GM19324 (cell line): Measurements from ENCODE around the gene DNAJC4.
A peak's percentile ranks its signal among the peaks of the same experiment; 100 is the strongest.

Source experiments
- ATAC-seq: cut with Tn5 transposase; IDR thresholded peaks from one replicate; pipeline ENCODE4 v1.9.1; 2021; ENCODE audit warnings: mild to moderate bottlenecking, moderate library complexity; ENCODE audit not compliant: unreplicated experiment, low FRiP score

DNAJC4 gene

DNA sequence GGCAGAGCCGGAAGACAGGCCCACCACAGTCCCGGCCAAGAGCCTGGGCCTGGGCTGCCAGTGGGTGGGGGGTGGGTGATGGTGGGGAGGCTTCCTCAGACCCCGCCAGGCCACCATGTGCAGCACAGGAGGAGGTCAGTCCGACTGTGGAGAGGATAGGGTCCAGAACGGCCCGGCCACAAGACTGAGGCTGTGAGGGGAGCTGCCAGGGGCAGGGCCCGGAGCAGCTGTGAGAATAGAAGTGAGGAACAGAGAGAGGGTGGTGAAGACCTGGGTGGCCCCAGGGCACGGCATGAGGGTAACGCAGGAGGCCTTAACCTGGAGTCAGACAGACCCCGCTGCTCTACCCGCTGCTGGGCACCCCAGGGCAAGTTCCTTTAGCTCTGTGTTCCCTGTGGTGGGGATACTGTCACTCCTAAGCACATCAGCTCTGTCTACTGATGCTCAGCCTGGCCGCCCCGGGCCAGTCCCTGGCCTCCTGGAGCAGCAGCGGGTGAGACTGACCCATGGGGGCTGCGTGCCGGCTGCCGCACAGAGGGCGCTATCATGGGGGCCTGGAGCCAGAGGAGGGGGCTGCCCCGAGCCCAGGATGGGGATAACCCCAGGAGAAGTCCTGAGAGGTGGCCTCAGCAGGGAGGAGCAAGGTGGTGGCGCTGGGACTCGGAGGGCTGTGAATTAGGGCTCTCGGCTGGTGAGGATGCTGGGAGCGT is 22.1 kb upstream of the DNAJC4 start:
- ATAC-seq, result no peak

DNA sequence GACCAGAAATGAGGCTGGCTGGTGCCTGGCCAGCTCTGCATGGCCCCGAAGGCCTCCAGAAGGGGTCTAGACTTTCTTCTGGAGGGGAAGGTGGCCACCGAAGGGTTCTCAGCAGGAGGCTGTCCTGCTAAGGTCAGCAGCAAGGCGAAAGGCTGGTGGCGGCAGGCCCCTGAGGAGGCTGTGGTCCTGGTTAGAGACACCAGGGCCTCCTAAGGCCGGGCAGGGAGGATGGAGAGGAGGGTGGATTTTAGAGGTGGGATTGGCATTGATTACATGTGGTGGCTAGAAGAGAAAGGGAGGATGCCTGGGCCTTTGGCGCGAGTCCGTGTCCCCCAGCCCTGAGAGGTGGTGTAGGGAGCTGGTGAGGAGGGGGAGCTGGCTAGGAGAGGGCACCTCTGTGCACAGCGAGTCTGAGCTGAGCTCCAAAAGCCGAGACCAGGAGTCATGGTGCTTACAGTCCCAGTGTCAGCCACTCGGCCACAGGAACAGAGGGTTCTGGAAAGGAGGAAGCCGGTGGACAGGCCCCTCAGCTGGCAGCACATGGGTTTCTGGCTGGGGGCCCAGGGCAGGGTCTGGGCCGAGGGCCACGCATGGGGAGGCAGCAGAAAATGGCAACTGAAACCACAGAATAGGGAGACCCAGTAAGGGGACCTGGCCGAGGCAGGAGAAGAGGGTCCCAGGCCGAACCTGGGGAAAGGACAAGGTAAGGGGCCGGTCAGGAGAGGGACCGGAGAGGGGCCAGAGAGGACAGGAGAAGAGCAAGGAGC is 21.4 kb upstream of the DNAJC4 start:
- no peak for ATAC-seq

DNA sequence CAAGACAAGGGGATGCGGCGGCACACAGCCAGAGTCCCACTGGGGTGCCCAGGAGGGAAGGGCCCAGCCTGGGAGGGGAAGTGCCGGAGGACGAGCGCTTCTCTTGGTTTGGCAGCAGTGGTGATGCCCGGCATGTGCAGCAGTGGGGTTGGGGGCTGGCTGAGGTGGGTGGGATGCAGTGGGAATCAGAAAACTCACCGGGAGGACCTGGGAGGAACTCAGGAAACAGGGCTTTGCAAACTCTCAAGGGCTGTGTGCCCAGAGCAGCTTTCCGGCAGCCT is 20.8 kb upstream of the DNAJC4 start:
- no peak for ATAC-seq

DNA sequence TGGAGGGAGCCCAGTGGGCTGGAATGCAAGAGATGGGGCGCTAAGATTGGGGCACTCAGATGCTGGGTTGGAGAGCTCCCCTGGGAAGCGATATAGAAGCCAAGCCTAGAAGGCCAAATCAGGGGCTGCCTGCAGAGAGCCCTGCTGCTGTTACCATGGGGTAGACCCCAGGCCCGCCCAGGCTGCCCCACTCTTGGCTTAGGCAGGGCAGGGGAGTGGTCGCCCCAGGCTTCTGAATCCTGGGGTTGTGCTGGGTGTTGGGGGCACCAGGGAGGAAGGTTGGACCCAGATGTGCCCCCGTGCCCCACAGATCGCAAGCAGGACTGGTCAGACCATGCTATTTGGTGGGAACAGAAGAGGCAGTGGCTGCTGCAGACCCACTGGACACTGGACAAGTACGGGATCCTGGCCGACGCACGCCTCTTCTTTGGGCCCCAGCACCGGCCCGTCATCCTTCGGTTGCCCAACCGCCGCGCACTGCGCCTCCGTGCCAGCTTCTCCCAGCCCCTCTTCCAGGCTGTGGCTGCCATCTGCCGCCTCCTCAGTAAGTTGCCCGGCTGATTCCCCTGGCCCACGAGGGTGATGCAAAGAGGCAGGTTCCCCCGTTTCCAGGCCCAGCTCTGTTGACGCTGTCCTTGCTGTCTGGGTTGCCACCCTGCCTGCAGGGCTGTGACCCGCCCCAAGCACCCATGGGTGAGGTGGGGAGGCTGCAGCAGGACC is 19.9 kb upstream of the DNAJC4 start:
- no peak for ATAC-seq

DNA sequence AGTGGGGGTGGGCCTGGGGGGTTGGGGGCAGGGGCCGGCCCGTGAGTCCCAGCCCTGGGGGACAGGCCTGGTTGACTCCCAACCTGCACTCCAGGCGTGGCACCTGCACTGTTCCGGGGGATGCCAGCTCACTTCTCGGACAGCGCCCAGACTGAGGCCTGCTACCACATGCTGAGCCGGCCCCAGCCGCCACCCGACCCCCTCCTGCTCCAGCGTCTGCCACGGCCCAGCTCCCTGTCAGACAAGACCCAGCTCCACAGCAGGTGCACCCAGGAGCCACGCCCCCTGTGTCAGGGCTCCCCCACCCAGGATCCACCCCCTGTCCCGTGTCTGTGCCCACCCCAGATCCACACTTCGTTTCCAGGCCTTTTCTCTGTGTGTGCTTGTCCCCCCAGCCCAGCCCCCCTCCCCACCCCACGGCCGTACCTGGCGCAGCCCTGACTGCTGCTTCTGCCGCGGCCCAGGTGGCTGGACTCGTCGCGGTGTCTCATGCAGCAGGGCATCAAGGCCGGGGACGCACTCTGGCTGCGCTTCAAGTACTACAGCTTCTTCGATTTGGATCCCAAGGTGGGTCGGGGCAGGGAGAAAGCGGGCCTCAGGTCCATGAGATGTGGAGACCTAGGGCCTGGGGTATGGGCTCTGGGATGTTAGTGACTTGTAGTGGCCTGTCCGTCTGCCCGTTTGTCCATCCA is 19.0 kb upstream of the DNAJC4 start:
- ATAC-seq, result no peak

DNA sequence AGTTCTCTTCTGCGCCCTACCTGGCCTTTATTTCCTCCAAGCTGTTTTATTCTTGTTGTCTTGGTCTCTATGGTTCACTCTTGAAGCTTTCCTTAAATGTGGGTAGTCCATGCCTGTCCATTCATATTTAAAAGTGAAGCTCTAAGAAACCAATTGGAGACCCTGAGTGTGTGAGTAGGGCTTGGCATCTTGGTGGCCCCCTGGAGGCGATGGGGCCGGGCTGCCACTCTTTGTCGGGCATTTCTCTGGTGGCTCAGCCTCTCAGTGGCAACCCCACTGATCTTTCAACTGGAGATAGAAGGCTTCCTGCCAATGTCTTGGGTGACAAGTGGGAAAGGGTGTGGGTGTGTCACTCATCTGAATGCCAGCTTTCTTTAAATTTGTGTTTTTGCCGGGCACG is 13.5 kb upstream of the DNAJC4 start:
- ATAC-seq, result no peak

DNA sequence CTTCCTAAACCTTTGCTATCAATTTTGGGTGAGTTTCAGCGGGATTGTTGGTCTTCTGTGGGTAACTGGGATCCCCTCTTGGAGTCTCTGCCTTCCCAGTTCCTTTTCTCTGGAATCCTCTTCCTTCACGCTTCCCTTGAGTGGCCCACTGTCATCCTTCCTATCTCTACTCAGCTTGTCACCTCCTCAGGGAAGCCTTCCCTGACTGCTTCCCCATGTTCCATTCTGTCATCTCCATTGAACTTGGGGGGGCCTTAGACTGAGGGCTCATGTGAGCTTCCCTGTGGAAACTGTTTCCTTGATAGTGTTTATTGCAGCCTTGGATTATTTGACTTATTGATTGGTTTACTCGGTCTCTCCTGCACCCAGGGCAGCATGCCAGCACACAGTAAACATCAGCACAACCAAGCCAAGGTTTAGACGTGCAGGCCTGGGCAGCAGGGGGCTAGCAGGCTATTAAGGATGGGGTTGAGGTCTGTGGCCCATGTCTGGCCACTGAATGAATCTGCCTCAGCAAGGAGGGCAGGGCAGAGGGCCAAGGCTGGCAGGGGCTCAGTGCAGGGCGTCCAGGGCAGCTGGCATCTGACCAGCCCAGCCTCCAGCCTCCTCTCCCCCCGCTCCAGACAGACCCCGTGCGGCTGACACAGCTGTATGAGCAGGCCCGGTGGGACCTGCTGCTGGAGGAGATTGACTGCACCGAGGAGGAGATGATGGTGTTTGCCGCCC is 11.6 kb upstream of the DNAJC4 start:
- ATAC-seq, result no peak

DNA sequence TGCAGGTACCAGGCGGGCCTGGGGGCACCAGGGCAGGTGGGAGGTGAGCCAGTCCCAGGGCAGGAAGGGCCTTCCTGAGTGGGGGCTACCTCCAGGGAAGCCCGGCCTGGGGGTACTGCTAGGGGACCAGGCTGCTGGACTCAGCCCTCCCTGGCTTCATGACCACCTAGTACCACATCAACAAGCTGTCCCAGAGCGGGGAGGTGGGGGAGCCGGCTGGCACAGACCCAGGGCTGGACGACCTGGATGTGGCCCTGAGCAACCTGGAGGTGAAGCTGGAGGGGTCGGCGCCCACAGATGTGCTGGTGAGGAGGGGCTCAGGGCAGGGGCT is 11.0 kb upstream of the DNAJC4 start:
- ATAC-seq, result no peak

DNA sequence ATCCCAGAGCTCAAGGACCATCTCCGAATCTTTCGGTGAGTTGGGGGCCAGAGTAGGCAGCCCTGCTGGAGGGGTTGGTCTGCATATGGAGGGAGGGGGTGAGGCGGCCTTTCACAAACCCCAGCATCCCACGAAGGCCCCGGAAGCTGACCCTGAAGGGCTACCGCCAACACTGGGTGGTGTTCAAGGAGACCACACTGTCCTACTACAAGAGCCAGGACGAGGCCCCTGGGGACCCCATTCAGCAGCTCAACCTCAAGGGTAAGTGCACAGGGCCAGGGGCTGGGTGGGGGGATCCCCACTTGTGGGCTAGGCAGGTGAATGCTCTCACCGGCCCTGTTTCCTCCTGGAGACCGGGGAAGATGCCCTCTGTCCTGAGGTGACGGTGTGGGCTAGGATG is 10.6 kb upstream of the DNAJC4 start:
- ATAC-seq, result no peak

DNA sequence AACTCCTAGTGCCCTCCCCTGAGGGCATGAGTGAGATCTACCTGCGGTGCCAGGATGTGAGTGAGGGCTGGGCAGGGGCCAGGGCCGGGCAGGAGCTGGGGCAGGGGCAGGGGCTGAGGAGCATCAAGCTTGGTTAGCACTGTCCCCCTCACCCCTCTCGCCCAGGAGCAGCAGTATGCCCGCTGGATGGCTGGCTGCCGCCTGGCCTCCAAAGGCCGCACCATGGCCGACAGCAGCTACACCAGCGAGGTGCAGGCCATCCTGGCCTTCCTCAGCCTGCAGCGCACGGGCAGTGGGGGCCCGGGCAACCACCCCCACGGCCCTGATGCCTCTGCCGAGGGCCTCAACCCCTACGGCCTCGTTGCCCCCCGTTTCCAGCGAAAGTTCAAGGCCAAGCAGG is 10.1 kb upstream of the DNAJC4 start:
- ATAC-seq, result no peak

DNA sequence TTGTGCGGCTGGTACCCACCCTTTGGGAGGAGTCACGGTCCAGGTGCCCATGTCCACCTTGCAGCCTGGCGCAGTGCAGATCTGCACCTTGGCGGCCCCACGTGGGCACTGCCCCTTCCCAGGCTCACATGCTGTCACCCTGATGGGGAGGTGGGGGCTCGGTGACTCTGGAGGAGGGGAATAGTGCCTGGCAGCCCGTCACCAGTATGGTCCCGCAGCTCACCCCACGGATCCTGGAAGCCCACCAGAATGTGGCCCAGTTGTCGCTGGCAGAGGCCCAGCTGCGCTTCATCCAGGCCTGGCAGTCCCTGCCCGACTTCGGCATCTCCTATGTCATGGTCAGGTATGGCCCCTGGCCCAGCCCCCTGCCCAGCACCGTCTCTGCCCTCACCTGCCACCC is 9.6 kb upstream of the DNAJC4 start:
- no peak for ATAC-seq

DNA sequence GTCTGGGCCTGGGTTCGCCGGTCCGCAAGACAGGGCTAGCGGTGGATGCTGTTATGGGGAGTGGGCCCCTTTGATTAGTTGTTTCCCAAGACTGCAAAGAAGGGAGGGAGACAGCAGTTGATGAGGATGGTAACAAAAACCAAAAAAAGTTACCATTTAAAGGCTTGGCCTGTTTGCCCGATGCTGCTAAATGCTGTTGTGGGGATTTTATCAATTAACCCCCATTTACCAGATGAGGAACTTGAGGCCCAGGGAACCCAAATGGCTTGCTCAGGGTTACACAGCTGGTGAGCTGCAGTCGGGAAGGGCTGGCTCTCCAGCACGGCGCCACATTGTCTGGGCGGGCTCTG is 7.7 kb upstream of the DNAJC4 start:
- no peak for ATAC-seq

DNA sequence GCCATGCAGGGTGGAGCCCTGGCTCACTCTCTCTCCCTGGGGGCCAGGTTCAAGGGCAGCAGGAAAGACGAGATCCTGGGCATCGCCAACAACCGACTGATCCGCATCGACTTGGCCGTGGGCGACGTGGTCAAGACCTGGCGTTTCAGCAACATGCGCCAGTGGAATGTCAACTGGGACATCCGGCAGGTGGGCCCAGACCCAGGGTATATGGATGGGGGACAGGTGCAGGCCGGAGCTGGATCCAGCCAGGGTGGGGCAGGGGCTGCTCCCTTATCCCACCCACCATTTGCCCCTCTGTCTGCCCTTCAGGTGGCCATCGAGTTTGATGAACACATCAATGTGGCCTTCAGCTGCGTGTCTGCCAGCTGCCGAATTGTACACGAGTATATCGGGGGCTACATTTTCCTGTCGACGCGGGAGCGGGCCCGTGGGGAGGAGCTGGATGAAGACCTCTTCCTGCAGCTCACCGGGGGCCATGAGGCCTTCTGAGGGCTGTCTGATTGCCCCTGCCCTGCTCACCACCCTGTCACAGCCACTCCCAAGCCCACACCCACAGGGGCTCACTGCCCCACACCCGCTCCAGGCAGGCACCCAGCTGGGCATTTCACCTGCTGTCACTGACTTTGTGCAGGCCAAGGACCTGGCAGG is 7.2 kb upstream of the DNAJC4 start:
- ATAC-seq, result no peak

DNA sequence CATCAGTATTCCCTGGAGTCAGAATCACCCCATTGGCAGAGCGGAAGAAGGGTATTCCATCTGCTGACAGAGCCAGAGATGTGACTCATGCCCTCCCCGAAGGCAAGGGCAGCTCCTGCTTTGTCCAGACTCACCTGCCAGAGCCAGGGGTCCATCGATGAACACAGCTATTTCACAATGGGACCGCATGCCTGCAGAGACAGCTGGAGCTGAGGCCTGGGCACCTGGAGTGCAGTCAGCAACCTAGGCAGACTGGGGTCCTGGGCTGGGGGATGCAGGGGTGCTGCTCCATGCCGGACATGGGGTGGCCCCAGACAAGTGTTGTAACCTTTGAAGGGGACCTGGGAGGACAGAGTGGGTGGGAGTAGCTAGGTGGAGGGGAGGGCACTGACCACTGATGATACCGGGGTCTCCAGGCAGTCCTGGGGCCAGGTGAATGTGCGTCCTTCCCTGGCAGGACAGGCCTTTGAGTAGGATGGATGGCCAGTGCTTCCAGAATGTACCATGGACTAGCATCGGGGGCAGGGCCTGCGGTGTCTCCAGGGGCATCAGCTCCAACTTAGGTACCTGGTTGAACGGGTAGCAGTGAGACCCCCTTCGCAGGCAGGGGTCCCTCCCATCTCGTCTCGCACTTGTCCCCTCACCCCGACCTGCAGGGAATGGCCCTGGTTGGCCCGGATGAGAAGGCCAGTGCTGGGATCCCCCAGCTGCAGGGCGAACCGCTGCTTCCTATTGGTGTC is 6.0 kb upstream of the DNAJC4 start:
- no peak for ATAC-seq

DNA sequence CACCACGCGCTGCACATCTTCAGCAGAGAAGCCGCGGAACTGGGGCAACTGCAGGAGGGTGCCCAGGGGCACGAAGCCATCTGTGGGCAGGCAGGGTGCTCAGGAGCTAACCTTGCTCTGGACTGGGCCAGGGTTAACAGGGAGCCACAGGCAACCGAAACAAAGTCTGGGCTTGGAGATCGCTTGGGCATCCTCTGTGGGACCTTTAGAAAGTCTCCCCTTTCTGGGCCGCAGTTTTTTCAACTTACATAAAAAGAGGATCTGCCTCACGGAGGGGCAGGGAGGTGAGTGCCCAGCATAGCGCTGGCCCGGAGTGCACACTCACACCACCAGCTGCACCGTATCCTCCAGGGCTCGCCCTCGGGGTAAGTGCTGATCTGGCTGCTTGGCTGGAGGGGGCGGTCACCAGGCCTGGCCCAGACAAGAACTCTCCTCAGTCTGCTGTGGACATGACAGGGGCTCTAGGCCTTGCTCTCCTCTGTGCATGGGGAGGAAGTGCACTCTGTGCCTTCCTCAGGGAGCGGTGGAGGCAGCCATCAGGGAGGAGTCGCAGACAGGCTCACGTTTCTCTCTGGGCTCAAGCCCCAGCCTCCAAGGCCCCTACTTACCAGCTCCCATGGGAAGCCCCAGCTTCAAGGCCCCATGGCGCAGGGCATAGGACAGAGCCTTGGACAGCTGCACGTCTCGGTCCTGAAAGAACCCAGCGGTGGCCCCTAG is 5.3 kb upstream of the DNAJC4 start:
- ATAC-seq, result no peak

DNA sequence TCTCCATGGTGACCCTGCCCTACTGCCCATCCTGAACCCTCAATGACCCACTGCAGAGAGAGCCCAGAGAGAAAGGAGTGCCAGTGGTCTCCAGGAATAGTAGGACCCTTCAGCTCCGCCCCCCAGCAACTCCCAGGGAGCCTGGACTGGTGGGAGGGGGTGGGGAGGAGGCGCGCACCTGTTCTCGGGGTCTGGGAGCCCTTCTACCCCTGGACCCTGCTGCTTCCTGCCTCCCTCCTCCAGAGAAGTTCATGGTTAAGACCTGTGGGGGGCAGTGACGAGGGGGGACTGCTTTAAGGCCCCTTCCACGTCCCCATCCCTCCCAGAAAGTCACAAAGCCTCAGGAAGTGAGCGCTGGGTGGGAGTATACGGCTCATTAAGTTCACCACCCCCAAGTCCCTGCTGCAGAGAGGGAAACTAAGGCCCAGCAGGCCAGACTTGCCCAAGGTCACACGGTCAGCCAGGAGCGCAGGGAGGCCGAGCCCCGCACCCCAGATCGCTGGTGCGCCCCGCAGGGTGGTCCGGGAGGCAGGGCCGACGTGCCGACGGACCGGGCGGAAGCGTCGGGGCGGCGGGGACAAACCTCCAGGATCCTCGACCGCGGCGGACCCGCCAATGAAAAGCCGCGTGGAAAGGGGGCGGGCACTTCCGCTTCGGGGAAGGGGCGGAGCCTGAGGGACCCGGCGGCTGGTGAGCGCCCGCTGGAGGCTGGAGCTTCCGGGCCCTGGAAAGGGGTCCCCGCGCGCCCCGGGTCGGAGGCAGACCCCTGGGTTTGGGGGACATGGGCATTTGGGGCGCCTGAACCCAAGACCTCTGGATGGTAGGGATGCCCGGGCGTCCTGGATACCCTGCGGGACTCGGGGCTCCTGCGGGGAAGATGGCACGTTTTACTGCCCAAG is 4.5 kb upstream of the DNAJC4 start, which contains the start of the genes NUDT22 and TRPT1:
Gene NUDT22 (plus strand): TSS at position 667 of the 899 bp plus-strand sequence. CDS start 379 bp downstream, outside the sequence.
Gene TRPT1 (minus strand): TSS at position 579 of the 899 bp plus-strand sequence. CDS start 326 bp downstream, at position 253.
- peak; percentile 47 for ATAC-seq

DNA sequence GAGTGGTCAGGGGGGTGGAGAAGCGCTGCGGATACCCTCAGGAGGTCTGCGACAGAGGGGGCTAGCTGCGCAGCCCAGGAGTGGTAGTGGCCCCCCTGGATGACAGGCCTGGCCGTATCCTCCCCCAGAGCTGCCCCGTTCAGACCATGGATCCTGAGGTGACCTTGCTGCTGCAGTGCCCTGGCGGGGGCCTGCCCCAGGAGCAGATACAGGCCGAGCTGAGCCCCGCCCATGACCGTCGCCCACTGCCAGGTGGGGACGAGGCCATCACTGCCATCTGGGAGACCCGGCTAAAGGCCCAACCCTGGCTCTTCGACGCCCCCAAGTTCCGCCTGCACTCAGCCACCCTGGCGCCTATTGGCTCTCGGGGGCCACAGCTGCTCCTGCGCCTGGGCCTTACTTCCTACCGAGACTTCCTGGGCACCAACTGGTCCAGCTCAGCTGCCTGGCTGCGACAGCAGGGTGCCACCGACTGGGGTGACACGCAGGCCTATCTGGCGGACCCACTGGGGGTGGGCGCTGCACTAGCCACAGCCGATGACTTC is 3.8 kb upstream of the DNAJC4 start:
- peak; percentile 27 for ATAC-seq
